Measurements from ENCODE around the gene CCDC122.
"Not testable (repeated sequence)": the region's sequence is repeated elsewhere in the genome, so short reads cannot be mapped to it uniquely, and the experiment has no call there.

Gene CCDC122

DNA sequence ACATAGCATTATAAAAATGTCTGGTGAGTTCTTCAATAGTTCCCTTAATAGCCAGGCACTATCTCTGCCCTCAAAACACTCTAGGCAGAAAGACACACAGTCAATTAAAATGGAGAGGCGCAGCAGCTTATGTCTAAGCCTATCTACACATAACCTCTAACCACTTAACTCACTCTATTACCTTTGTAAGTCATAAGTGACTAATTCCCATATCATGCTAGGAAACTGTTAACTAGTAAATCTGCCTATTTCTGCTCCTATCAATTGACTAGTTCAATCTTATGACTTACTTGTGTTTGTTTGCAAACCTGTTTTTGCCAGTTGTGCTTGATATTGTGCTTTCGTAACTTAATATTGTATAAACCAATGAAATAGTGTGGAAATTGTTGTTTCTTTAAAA lies 3.2 kb downstream of the CCDC122 start:
- no peak for DNase-seq

DNA sequence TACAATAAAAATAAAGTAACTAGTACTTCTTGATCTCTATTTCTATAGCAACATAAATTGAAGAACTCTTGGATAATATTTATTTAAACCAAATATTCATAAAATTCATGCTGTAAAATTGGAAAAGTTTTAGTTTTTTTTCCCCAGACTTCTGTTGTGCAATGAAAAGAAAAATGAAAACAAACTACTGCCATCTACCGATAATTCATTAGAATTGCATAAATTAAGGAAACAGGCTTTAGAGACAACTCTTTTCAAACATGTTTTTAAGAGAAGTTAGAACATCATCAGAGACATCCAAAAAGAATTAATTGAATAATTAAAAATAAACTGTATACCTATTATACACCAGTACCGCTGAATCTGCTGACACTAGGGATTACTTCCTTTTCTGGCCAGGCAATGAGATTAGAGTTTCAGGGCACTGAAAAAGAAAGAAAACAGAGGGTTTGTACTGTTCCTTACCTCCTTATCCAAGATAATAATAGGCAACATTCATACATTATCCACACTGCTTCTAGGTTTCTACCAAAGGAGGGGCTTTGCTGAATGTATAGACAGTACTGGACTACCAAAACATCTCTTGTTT lies 4.9 kb downstream of the CCDC122 start:
- DNase-seq, result peak; percentile 24

GRCh38 chr13:43872181-43872580 lies 7.4 kb downstream of the CCDC122 start:
- no peak for DNase-seq

- no peak for DNase-seq
Observed at GRCh38 chr13:43865892-43866291, 13.6 kb downstream of the CCDC122 start.

- no peak for DNase-seq
Observed at GRCh38 chr13:43864921-43865320, 14.6 kb downstream of the CCDC122 start.

- no peak for DNase-seq
Observed at GRCh38 chr13:43861863-43862262, 17.7 kb downstream of the CCDC122 start.

GRCh38 chr13:43852923-43853404 lies 26.6 kb downstream of the CCDC122 start:
- no peak for DNase-seq

GRCh38 chr13:43850873-43851272 lies 28.7 kb downstream of the CCDC122 start:
- DNase-seq, result no peak

GRCh38 chr13:43848001-43848649 lies 31.4 kb downstream of the CCDC122 start:
- DNase-seq, result no peak

DNA sequence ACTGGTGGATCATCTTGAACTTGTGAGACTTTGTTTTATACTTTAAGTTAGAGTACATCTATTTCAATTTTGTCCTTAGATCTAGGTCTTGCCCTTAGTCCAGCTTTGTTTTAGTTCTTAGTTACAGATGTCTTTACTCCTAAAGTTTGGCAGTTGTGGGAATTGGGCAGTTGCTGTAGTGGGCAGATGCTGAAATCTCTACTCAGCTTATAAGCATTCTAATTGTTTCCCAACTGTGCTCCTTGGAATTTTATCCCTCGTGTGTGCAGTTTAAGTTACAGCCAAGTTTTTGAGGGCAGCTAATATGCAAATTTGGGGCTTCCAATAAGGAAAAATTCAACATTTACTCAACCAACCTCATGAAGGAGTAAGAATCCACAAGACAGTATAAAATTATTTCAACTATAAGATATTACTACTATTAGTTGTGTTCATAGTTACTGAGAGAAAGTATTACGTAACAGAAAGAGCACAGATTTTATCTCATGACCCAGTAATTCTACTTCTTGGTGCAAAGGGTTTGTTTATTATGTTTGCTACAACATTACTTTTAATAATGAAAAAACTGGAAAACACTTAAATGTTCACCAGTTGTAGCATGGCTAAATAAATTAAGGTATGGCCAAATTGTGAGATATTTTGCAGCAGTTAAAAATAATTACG lies 32.9 kb downstream of the CCDC122 start:
- DNase-seq, result no peak

DNA sequence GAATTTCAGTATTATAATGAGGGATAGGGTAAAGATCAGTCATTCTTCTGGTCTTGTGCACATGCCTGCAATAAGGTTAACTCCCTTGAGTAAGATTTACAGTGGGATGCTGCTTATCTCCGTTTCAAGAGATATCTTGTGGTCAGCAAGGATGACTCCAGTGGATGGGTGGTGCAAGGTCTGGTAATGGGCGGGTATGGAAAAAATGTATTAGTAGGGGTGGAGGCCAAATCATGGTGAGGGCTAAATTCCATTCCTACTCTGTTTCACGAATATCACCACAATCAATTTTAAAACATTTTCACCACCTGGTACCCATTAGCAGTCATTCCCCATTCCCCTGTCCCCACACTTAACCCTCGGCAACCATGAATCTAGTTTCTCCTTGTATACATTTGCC lies 40.6 kb downstream of the CCDC122 start:
- DNase-seq, result no peak

DNA sequence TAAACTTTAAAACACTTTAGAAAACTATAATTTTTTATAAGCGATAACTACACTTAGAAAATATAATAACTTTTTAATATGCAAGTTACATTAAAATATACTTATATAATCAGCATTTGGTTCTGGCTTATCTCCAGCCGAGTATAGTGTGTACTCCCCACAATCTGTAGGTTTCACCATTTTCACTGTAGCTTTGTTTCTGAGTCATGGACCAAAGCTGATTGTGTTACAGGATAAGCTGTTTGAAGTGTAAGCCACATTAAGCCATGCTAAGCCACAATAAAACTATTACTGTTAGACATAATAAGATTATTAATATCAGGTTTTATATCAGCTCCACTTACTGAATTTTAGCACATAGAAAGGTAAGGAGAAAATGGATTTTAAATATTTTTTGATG lies 43.8 kb downstream of the CCDC122 start:
- DNase-seq, result no peak

DNA sequence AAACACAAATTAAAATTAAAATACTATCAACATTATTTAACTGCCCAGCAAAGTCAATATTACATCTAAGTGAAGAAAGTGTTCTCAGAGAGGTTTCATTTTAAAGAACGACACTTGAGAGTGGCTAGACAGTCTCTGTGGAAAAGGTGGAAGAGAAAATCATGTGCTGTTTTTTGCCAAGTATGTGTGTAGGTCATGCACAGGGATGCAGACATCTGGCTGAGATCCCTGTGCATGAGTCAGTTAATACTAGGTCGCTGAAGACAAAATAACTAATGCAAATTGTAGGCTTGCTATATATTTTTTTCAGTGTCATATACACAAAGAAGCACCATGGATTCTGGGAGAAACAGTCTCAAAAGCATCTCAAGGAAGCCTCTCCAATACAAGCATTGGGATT lies 48.5 kb downstream of the CCDC122 start:
- no peak for DNase-seq

DNA sequence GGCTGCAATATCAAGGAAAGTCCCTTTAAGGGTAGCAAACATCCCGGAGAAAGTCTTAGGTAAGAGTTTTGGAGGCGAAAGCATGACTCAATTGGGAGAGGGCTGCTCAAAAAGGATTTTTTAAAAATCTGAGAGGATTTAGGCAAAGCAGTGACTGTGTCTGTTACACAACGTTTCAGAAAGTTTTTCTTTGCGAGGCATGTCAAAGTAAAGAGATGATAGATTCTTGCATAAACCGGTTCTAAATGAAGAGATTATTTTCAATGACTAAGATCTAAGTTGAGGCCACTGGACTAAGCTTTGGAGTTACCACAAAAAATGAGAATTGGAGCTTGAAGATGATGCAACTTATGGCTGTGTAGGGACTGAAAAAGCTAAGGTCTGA lies 49.1 kb downstream of the CCDC122 start:
- no peak for DNase-seq

GRCh38 chr13:43824656-43825055 lies 54.9 kb downstream of the CCDC122 start:
- DNase-seq, result not testable (repeated sequence)

- no peak for DNase-seq
Observed at GRCh38 chr13:43822969-43823368, 56.6 kb downstream of the CCDC122 start.

DNA sequence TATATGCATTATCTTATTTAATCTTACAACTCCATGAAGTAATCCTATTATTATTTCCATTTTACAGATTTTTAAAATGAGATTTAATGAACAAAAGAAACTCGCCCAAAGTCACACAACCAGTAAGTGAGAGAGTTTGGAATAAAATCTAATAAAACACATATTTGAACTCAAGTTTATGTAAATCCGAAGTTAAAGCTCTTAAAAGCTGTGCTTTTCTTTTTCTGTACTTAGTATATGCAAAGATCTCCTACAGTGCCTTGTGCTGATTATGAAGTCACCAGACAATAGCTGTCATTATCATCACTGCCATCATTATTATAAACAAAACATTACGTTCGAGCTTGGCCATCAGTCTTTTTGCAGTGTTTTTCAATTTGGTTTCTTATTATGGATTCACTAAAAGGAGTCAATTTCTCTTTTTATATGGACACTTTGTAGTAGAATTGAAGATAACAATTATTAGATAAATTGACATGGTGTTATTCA lies 63.1 kb downstream of the CCDC122 start:
- DNase-seq, result no peak

GRCh38 chr13:43815204-43815603 lies 64.3 kb downstream of the CCDC122 start:
- no peak for DNase-seq

DNA sequence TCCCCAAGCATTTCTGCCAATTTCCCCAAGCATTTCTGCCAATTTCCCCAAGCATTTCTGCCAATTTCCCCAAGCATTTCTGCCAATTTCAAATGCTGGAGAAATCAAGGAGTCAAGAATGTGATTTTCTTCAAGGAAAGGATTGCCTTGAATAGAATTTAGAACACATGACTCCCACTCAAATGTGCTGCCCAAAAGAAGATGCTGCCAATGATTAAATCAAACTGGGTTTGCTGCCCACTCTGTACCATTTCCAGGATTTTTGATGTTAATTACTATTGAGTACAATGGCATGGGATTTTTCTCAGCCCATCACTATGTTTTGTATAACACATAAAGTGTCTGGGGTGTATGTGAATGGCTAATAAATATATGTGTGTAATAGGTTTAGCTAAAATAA lies 70.9 kb downstream of the CCDC122 start:
- DNase-seq, result no peak

- no peak for DNase-seq
Observed at GRCh38 chr13:43805681-43806128, 73.8 kb downstream of the CCDC122 start.

- DNase-seq, result no peak
Observed at GRCh38 chr13:43805071-43805468, 74.5 kb downstream of the CCDC122 start.

GRCh38 chr13:43804461-43805070 lies 75.0 kb downstream of the CCDC122 start:
- DNase-seq, result peak; percentile 57

DNA sequence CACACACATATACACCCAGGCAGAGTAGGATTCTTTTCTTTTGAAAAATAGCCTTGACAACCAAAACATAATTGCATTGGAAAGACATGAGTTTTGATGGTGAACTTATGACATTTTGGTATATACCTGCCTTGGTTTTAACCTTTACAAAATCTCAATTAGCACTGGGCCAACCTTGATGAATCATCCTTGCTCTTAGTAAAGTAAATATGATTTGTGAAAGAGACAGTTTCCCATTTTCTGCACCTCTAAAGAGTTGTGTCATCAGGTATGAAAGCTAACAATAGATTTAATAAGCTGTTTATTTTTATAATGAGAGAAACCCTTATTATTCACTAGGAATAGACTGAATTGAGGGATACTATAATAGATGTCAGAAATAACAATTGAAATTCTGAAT lies 77.0 kb downstream of the CCDC122 start:
- DNase-seq, result no peak

GRCh38 chr13:43800828-43801227 lies 78.7 kb downstream of the CCDC122 start:
- no peak for DNase-seq

Data from CD4-positive, alpha-beta T cell treated with Interleukin-21 for 1 hour (primary cell).